ENCODE data around the gene FAM174A. TPM values are rescaled to one million over a fixed set of nuclear protein-coding genes. Genes with fewer than 3 reads are reported as not detected.

The FAM174A gene
- total RNA-seq, 2 experiments from 2014 or later: 5.4 to 6.2 TPM

- CTCF ChIA-PET: no interaction called here
- no peaks in the 10 kb centered on the region for H3K9me3 Mint-ChIP-seq
- Histone ChIP-seq H3K36me3 (ENCODE audit: insufficient read depth, low read length) (no peaks in the 10 kb centered on the region), H3K27ac (ENCODE audit: low read depth in 1 of 2, low read length in 2 of 2) (no peak overlapping the region), H3K4me3 (ENCODE audit: low read length) (no peak overlapping the region), H3K27me3 (ENCODE audit: control insufficient read depth in 1 of 2, insufficient read depth in 2 of 2, low read length in 2 of 2) (no peaks in the 10 kb centered on the region), H3K4me1 (ENCODE audit: insufficient read depth, low read length) (no peaks in the 10 kb centered on the region), H3K9me3 (ENCODE audit: control insufficient read depth in 1 of 2, insufficient read depth in 1 of 2, low read length in 2 of 2) (no peaks in the 10 kb centered on the region)
- DNase-seq (no peak), ATAC-seq (ENCODE audit: poor library complexity) (no peak)
- no peak overlapping the region for H3K4me3 Mint-ChIP-seq
- H3K27me3 Mint-ChIP-seq: peaks cover 5% of the 10 kb centered on the region
- POLR2A ChIA-PET: no interaction called here
- H3K27ac Mint-ChIP-seq: no peak overlapping the region
- no peaks in the 10 kb centered on the region for H3K4me1 Mint-ChIP-seq (ENCODE audit: low read depth)
- intact Hi-C loops (cut with DNase I, micrococcal nuclease): no loop called here
- no peaks in the 10 kb centered on the region for H3K36me3 Mint-ChIP-seq (ENCODE audit: low read depth)
- no peak for TF ChIP-seq CTCF (IDR thresholded peaks at IDR 0.05)
These were observed 79.1 kb downstream of the FAM174A start for GRCh38 chr5:100614308-100614707.

DNA sequence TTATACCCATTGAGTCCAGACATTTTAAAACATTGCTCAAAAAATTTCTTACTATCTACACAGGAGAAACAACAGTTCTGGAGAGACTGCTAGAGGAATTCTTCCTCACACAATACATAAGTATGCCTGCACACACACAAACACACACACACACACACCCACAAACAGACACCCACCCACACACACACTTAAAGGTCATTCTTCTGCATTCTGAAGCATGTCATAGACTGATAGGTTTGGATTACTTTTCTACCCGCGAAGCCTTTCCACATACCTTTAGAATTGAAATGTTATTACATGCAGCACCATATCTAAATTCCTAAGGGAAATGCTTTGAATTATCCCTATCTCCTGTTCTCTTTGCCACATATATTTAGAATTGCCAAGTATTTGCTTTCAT, 80.2 kb downstream of the FAM174A start:
- H3K4me3 ChIP-seq (ENCODE audit: low read length): no peak overlapping the region
- intact Hi-C loops (cut with DNase I, micrococcal nuclease): loop anchor here in 1 of 2 experiments (5.0 kb wide), 1 partner anchor 772 kb away; no protein-coding TSS in a partner anchor
- H3K27me3 ChIP-seq (ENCODE audit: control insufficient read depth in 1 of 2, insufficient read depth in 2 of 2, low read length in 2 of 2): no peaks in the 10 kb centered on the region
- POLR2A ChIA-PET: no interaction called here
- Mint-ChIP-seq H3K36me3 (ENCODE audit: low read depth) (no peaks in the 10 kb centered on the region), H3K27me3 (peaks cover 5% of the 10 kb centered on the region), H3K9me3 (no peaks in the 10 kb centered on the region), H3K27ac (no peak overlapping the region), H3K4me1 (ENCODE audit: low read depth) (no peaks in the 10 kb centered on the region), H3K4me3 (no peak overlapping the region)
- H3K9me3 ChIP-seq (ENCODE audit: control insufficient read depth in 1 of 2, insufficient read depth in 1 of 2, low read length in 2 of 2): no peaks in the 10 kb centered on the region
- no peak for DNase-seq
- no peaks in the 10 kb centered on the region for H3K36me3 ChIP-seq (ENCODE audit: insufficient read depth, low read length)
- CTCF ChIA-PET: no interaction called here
- H3K4me1 ChIP-seq (ENCODE audit: insufficient read depth, low read length): no peaks in the 10 kb centered on the region
- ATAC-seq (ENCODE audit: poor library complexity): no peak
- no peak for TF ChIP-seq CTCF (IDR thresholded peaks at IDR 0.05)
- H3K27ac ChIP-seq (ENCODE audit: low read depth in 1 of 2, low read length in 2 of 2): no peak overlapping the region

GRCh38 chr5:100616291-100616690, 81.1 kb downstream of the FAM174A start:
- Mint-ChIP-seq H3K4me1 (ENCODE audit: low read depth) (no peaks in the 10 kb centered on the region), H3K36me3 (ENCODE audit: low read depth) (no peaks in the 10 kb centered on the region), H3K4me3 (no peak overlapping the region), H3K27ac (no peak overlapping the region), H3K9me3 (no peaks in the 10 kb centered on the region), H3K27me3 (peaks cover 5% of the 10 kb centered on the region)
- POLR2A ChIA-PET: no interaction called here
- Histone ChIP-seq H3K9me3 (ENCODE audit: control insufficient read depth in 1 of 2, insufficient read depth in 1 of 2, low read length in 2 of 2) (no peaks in the 10 kb centered on the region), H3K27me3 (ENCODE audit: control insufficient read depth in 1 of 2, insufficient read depth in 2 of 2, low read length in 2 of 2) (no peaks in the 10 kb centered on the region), H3K27ac (ENCODE audit: low read depth in 1 of 2, low read length in 2 of 2) (no peak overlapping the region), H3K4me3 (ENCODE audit: low read length) (no peak overlapping the region), H3K4me1 (ENCODE audit: insufficient read depth, low read length) (no peaks in the 10 kb centered on the region), H3K36me3 (ENCODE audit: insufficient read depth, low read length) (no peaks in the 10 kb centered on the region)
- DNase-seq (no peak), ATAC-seq (ENCODE audit: poor library complexity) (no peak)
- CTCF ChIA-PET: interaction anchor here (0.8 kb wide), 1 partner anchor 429 kb away, joined by 3 read pairs; no protein-coding TSS in a partner anchor
- TF ChIP-seq CTCF (IDR thresholded peaks at IDR 0.05): no peak
- intact Hi-C loops (cut with DNase I, micrococcal nuclease): loop anchor here in 1 of 2 experiments (5.0 kb wide), 1 partner anchor 771 kb away; no protein-coding TSS in a partner anchor
